HepG2 (cell line): ENCODE results near the gene KANSL1. TPM values are rescaled to one million over a fixed set of nuclear protein-coding genes. Genes with fewer than 3 reads are reported as not detected.
A peak's percentile ranks its signal among the peaks of the same experiment; 100 is the strongest.

Source experiments
- ATAC-seq: fragments of 200-7000 bp; cut with Tn5 transposase; 3 replicates; pipeline ENCODE4 v1.9.1; 2020; ENCODE audit warnings: mild to moderate bottlenecking, moderate library complexity
- BruUV-seq: library from RNA; stranded (reverse); fragments of 400-500 nt; replicated peaks from 2 replicates; lab custom pipeline; 2021; lab: Mats Ljungman, UMichigan
- CTCF ChIA-PET: fragments of 300-600 bp; formaldehyde crosslinking; extraction: SDS; loops from one replicate; lab custom pipeline; 2021; ENCODE audit warnings: low total read pairs, inconsistent platforms, low intra/inter-chr PET ratio; lab: Yijun Ruan, JAX
- POLR2A ChIA-PET: fragments of 350-600 bp; sonication (Branson Sonifier 250); formaldehyde crosslinking; loops from one replicate; lab custom pipeline; 2020; ENCODE audit warnings: antibody characterized with exemption, inconsistent platforms; lab: Yijun Ruan, JAX
- DNase-seq: peaks from one replicate; pipeline ENCODE4 v3.0.0-alpha.2; 2015; ENCODE audit warnings: low spot score
- FAIRE-seq: peaks from 3 replicates; lab custom pipeline; 2011; peaks lifted over from hg19 to GRCh38; lab: Jason Lieb, UNC
- H2AFZ ChIP-seq: one replicate; pipeline ENCODE4 v1.6.1; 2011; ENCODE audit warnings: low read length, inconsistent platforms
- H3K27ac ChIP-seq: fragments of 300-600 bp; 3 replicates; pipeline ENCODE4 v1.8.0; 2011; ENCODE audit warnings: mixed run types, mild to moderate bottlenecking, mixed read lengths, low read length, inconsistent platforms; ENCODE audit not compliant: insufficient read depth; ENCODE audit errors: extremely low read length
- H3K27me3 ChIP-seq, 2 experiments: fragments of 200-600 bp in 1 of 2; 2 replicates in 1 of 2; 3 replicates in 1 of 2; pipeline versions ENCODE4 v1.6.0 to v1.8.0; 2011; ENCODE audit warnings: low read length in 2 of 2, mild to moderate bottlenecking in 2 of 2, moderate library complexity in 2 of 2, inconsistent platforms in 1 of 2; ENCODE audit not compliant: insufficient read depth in 2 of 2, control insufficient read depth in 1 of 2
- H3K36me3 ChIP-seq, 2 experiments: fragments of 200-600 bp in 1 of 2; replicated peaks in 1 of 2; 2 replicates in 1 of 2; 3 replicates in 1 of 2; pipeline versions ENCODE4 v1.5.1 to v1.8.0; 2011; ENCODE audit warnings: low read length in 2 of 2, inconsistent platforms in 1 of 2; ENCODE audit not compliant: insufficient read depth in 2 of 2, control insufficient read depth in 1 of 2
- H3K4me1 ChIP-seq: 2 replicates; pipeline ENCODE4 v1.5.1; 2012; ENCODE audit warnings: low read length, inconsistent platforms; ENCODE audit not compliant: insufficient read depth
- H3K4me2 ChIP-seq: 2 replicates; pipeline ENCODE4 v1.6.0; 2011; ENCODE audit warnings: low read depth, low read length, inconsistent platforms
- H3K4me3 ChIP-seq, 3 experiments: fragments of 200-600 bp in 1 of 3; sonication (generic), shearing (Covaris generic) in 1 of 3; replicated peaks in 1 of 3; 2 replicates each; pipeline ENCODE4 v1.5.1; 2011 to 2016; ENCODE audit warnings: low read length in 3 of 3, inconsistent platforms in 2 of 3, low read depth in 2 of 3, mild to moderate bottlenecking in 2 of 3, control low read depth in 1 of 3, mixed read lengths in 1 of 3; ENCODE audit not compliant: insufficient read depth in 1 of 3
- H3K79me2 ChIP-seq: one replicate; pipeline ENCODE4 v1.6.1; 2011; ENCODE audit warnings: low read length, inconsistent platforms; ENCODE audit not compliant: insufficient read depth
- H3K9ac ChIP-seq: 2 replicates; pipeline ENCODE4 v1.6.0; 2011; ENCODE audit warnings: mild to moderate bottlenecking, low read depth, low read length, inconsistent platforms; ENCODE audit not compliant: insufficient read depth
- H3K9me3 ChIP-seq: 2 replicates; pipeline ENCODE4 v1.5.1; 2012; ENCODE audit warnings: mild to moderate bottlenecking, low read length
- H4K20me1 ChIP-seq: 2 replicates; pipeline ENCODE4 v1.6.0; 2011; ENCODE audit warnings: inconsistent platforms, mild to moderate bottlenecking, low read length, moderate library complexity; ENCODE audit not compliant: insufficient read depth
- KDM5B ChIP-seq: sonication (generic); formaldehyde crosslinking; IDR thresholded peaks from 2 replicates; pipeline ENCODE4 v1.4.0; 2020; ENCODE audit warnings: missing genetic modification reagents, mild to moderate bottlenecking, borderline replicate concordance
- MATR3 ChIP-seq: sonication (generic); formaldehyde crosslinking; IDR thresholded peaks from 2 replicates; pipeline ENCODE4 v1.4.0; 2020; ENCODE audit warnings: missing genetic modification reagents
- RBM22 ChIP-seq: fragments of 200-400 bp; formaldehyde crosslinking; optimal IDR thresholded peaks from 2 replicates; pipeline ENCODE3; 2017; ENCODE audit warnings: mild to moderate bottlenecking, low read length, moderate library complexity
- TP53 ChIP-seq: sonication (generic); formaldehyde crosslinking; conservative IDR thresholded peaks from 2 replicates; pipeline ENCODE4 v1.4.0; 2020; ENCODE audit warnings: missing genetic modification reagents
- ZBTB2 ChIP-seq: sonication (generic); formaldehyde crosslinking; IDR thresholded peaks from 2 replicates; pipeline ENCODE4 v1.8.0; 2022; ENCODE audit warnings: low read depth, missing genetic modification reagents
- ZNF687 ChIP-seq: sonication (generic); formaldehyde crosslinking; IDR thresholded peaks from 2 replicates; pipeline ENCODE4 v1.5.1; 2020; ENCODE audit warnings: mild to moderate bottlenecking, missing genetic modification reagents, moderate library complexity
- ZNF816 ChIP-seq: sonication (generic); formaldehyde crosslinking; IDR thresholded peaks from 2 replicates; pipeline ENCODE4 v1.8.0; 2022; ENCODE audit warnings: missing genetic modification reagents, mild to moderate bottlenecking, borderline replicate concordance
- WGBS: methylation state at CpG from one replicate; pipeline ENCODE4 v1.1.6; 2017; ENCODE audit warnings: low lambda C conversion rate; 5-methylcytosine and 5-hydroxymethylcytosine counted together
- in situ Hi-C: cut with HindIII; loops from 2 replicates; pipeline ENCODE4 v1.10.0; 2017; ENCODE audit warnings: low pct_unique_long_range_greater_than_20kb; ENCODE audit not compliant: extremely low pct_ligation_motif_present
- intact Hi-C: fragments of 100-400 bp; cut with micrococcal nuclease; formaldehyde crosslinking; loops from one replicate; pipeline ENCODE4 v1.10.0; 2022; ENCODE audit not compliant: unreplicated experiment
- polyA plus RNA-seq, 8 experiments: library from polyadenylated mRNA; depleted of rRNA in 3 of 8; stranded (reverse) in 7 of 8; unstranded in 1 of 8; fragments of >200 nt; fragmentation: Illumina TruSeq in 4 of 8; extraction: Trizol in 4 of 8; gene quantifications; 2 replicates each; pipeline versions ENCODE4 v1.2.1 to v1.2.3, GENCODE V29; 2011 to 2016; ENCODE audit warnings: low read depth in 4 of 8, missing spikeins in 1 of 8, mixed read lengths in 1 of 8; ENCODE audit not compliant: insufficient read depth in 1 of 8
- total RNA-seq, 5 experiments: library from RNA; depleted of rRNA; stranded (reverse); fragments of >200 nt; fragmentation: Illumina TruSeq; extraction: Trizol; gene quantifications; 2 replicates each; pipeline ENCODE4 v1.2.3, GENCODE V29; 2016; ENCODE audit warnings: low read depth in 1 of 5
- TF ChIP-seq, protein P1 (sequence below): IDR thresholded peaks from 2 replicates; pipeline ENCODE4 v1.6.1; 2016; ENCODE audit warnings: low read depth, control low read depth

The KANSL1 gene
- total and polyA plus RNA-seq, 2 of the 13 experiments (the other 11 are each of a cell fraction or from before 2014, with no cell fraction given): 24.0 to 59.6 TPM

- H3K36me3 ChIP-seq: peaks cover 17 to 30% of the 10 kb centered on the region in 2 experiments
- peaks cover 87% of the 10 kb centered on the region for H4K20me1 ChIP-seq
- TF ChIP-seq, protein P1, sequence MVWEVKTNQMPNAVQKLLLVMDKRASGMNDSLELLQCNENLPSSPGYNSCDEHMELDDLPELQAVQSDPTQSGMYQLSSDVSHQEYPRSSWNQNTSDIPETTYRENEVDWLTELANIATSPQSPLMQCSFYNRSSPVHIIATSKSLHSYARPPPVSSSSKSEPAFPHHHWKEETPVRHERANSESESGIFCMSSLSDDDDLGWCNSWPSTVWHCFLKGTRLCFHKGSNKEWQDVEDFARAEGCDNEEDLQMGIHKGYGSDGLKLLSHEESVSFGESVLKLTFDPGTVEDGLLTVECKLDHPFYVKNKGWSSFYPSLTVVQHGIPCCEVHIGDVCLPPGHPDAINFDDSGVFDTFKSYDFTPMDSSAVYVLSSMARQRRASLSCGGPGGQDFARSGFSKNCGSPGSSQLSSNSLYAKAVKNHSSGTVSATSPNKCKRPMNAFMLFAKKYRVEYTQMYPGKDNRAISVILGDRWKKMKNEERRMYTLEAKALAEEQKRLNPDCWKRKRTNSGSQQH (CRISPR knock-in tag): no peak
- TF ChIP-seq ZNF816 (CRISPR knock-in tag): no peak
- no peak for TF ChIP-seq KDM5B (CRISPR knock-in tag)
- no peak for TF ChIP-seq ZBTB2
- TF ChIP-seq TP53 (CRISPR knock-in tag): no peak
- TF ChIP-seq, all 625 proteins: peak for 0
- ChIA-PET CTCF (no interaction called here), POLR2A (no interaction called here)
- no peak overlapping the region for H3K27ac ChIP-seq
- peaks cover 63% of the 10 kb centered on the region for H3K4me1 ChIP-seq
- no peak overlapping the region for H3K4me2 ChIP-seq
- no peak for ATAC-seq
- H2AFZ ChIP-seq: no peak overlapping the region
- no peak for FAIRE-seq
- DNase-seq: no peak
- no peak overlapping the region for H3K9ac ChIP-seq
- H3K27me3 ChIP-seq: no peaks in the 10 kb centered on the region
- in situ Hi-C loops: no loop called here
- no TSS peak for BruUV-seq
- H3K79me2 ChIP-seq: peaks cover 99% of the 10 kb centered on the region
- intact Hi-C loops: no loop called here
- no peak overlapping the region for H3K4me3 ChIP-seq
- WGBS: 93% methylated on average over 2 of the region's 2 CpGs
- H3K9me3 ChIP-seq: no peaks in the 10 kb centered on the region
These were observed 20.1 kb downstream of the KANSL1 start for GRCh38 chr17:46173153-46173552.

DNA sequence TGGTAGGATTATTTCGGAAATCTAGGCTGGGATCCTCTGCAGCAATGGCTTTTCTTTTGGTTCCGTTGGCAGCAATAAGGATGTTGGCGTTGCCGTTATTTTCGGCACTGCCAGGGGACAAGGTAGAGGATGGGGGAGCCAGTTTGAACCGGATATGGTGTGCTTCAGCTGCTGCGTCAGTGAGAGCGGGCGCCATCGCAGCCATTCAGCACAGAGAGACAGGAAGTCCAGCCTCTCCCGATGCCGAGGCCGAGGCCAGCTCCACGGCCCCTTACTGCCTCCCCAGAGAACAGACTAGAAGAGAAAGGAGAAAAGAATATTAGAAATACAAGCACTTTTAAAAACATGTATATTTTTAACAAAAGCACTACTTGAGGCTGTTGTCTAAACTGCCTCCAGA is 21.3 kb downstream of the KANSL1 start:
- no peak for FAIRE-seq
- ChIA-PET CTCF (no interaction called here), POLR2A (no interaction called here)
- Histone ChIP-seq H4K20me1 (peaks cover 87% of the 10 kb centered on the region), H3K36me3 (peaks cover 17 to 30% of the 10 kb centered on the region in 2 experiments), H3K4me1 (peaks cover 66% of the 10 kb centered on the region), H3K4me2 (no peak overlapping the region), H3K4me3 (no peak overlapping the region), H3K9ac (no peak overlapping the region), H2AFZ (no peak overlapping the region), H3K27me3 (no peaks in the 10 kb centered on the region), H3K27ac (no peak overlapping the region), H3K79me2 (peaks cover 99% of the 10 kb centered on the region), H3K9me3 (no peaks in the 10 kb centered on the region)
- ATAC-seq: no peak
- DNase-seq: no peak
- WGBS: 98% methylated on average over 14 of the region's 14 CpGs
- peak; percentile 60 for TF ChIP-seq RBM22
- no peak for TF ChIP-seq MATR3 (CRISPR knock-in tag)
- peak; percentile 21; the same call in 1 of the 2 replicates for TF ChIP-seq ZNF687 (CRISPR knock-in tag)
- intact Hi-C loops (no loop called here), in situ Hi-C loops (no loop called here)
- no TSS peak for BruUV-seq
